ENCODE results near the gene G3BP2. TPM values are rescaled to one million over a fixed set of nuclear protein-coding genes. Genes with fewer than 3 reads are reported as not detected.
"Not testable (repeated sequence)": the region's sequence is repeated elsewhere in the genome, so short reads cannot be mapped to it uniquely, and the experiment has no call there.

G3BP2 gene
- total RNA-seq = 100 to 1,000 TPM; 185 to 197 TPM

- Mint-ChIP-seq H3K9me3 (no peaks in the 10 kb centered on the region), H3K36me3 (ENCODE audit: low read depth) (peaks cover 42% of the 10 kb centered on the region), H3K27ac (peak within 1 kb of the TSS; percentile 99), H3K4me3 (peak within 1 kb of the TSS; percentile 95), H3K27me3 (no peaks in the 10 kb centered on the region), H3K4me1 (ENCODE audit: low read depth) (peaks cover 32% of the 10 kb centered on the region)
- peak; percentile 93 for ATAC-seq
- TF ChIP-seq CTCF (IDR thresholded peaks at IDR 0.05) = no peak
- peak; percentile 99 for DNase-seq
- intact Hi-C loops (cut with micrococcal nuclease) = loop anchor here (1.0 to 2.0 kb wide), 2 partner anchors 18 to 159 kb away; partner anchors contain the start of genes RCHY1 and THAP6
- POLR2A ChIA-PET = interaction anchor here (0.7 to 7.6 kb wide), 11 partner anchors 8 to 158 kb away, joined by 3 to 50 read pairs (median 6); partner anchors contain the start of gene USO1
- CTCF ChIA-PET = interaction anchor here (0.8 to 2.4 kb wide), 7 partner anchors 9 to 50 kb away, joined by 3 to 14 read pairs (median 3); partner anchors contain the start of gene USO1
Measured at GRCh38 chr4:75673027-75673958, at the start of gene G3BP2. G3BP2 (minus strand) TSS chr4:75673411; CDS start chr4:75662025, 11,386 bp downstream.

GRCh38 chr4:75722417-75722816 is 49.2 kb upstream of the G3BP2 start:
- DNase-seq (no peak), ATAC-seq (no peak)
- ChIA-PET POLR2A (interaction anchor here (0.6 to 3.8 kb wide), 2 partner anchors 52 to 109 kb away, joined by 3 to 50 read pairs; partner anchors contain the start of gene G3BP2), CTCF (interaction anchor here (0.8 to 4.2 kb wide), 14 partner anchors 9 to 204 kb away, joined by 3 to 63 read pairs (median 10); partner anchors contain the start of genes CDKL2 and G3BP2)
- Mint-ChIP-seq H3K36me3 (ENCODE audit: low read depth) (peaks cover 11% of the 10 kb centered on the region), H3K27me3 (no peaks in the 10 kb centered on the region), H3K27ac (no peak overlapping the region), H3K4me1 (ENCODE audit: low read depth) (peaks cover 33% of the 10 kb centered on the region), H3K4me3 (no peak overlapping the region), H3K9me3 (no peaks in the 10 kb centered on the region)
- intact Hi-C loops (cut with micrococcal nuclease) = loop anchor here (5.0 kb wide), 1 partner anchor 65 kb away; no protein-coding TSS in a partner anchor
- no peak for TF ChIP-seq CTCF (IDR thresholded peaks at IDR 0.05)

- H3K9me3 Mint-ChIP-seq = no peaks in the 10 kb centered on the region
- DNase-seq (no peak), ATAC-seq (no peak)
- ChIA-PET POLR2A (no interaction called here), CTCF (no interaction called here)
- H3K27me3 Mint-ChIP-seq = no peaks in the 10 kb centered on the region
- H3K4me3 Mint-ChIP-seq = no peak overlapping the region
- H3K4me1 Mint-ChIP-seq (ENCODE audit: low read depth) = peaks cover 25% of the 10 kb centered on the region
- TF ChIP-seq CTCF (IDR thresholded peaks at IDR 0.05) = no peak
- intact Hi-C loops (cut with micrococcal nuclease) = no loop called here
- no peak overlapping the region for H3K27ac Mint-ChIP-seq
- peaks cover 2% of the 10 kb centered on the region for H3K36me3 Mint-ChIP-seq (ENCODE audit: low read depth)
Measured at GRCh38 chr4:75718529-75718928, 45.3 kb upstream of the G3BP2 start.

GRCh38 chr4:75717408-75717807 is 44.2 kb upstream of the G3BP2 start:
- Mint-ChIP-seq H3K27ac (no peak overlapping the region), H3K9me3 (no peaks in the 10 kb centered on the region), H3K4me3 (no peak overlapping the region), H3K27me3 (no peaks in the 10 kb centered on the region), H3K36me3 (ENCODE audit: low read depth) (peaks cover 2% of the 10 kb centered on the region), H3K4me1 (ENCODE audit: low read depth) (peaks cover 16% of the 10 kb centered on the region)
- no peak for TF ChIP-seq CTCF (IDR thresholded peaks at IDR 0.05)
- POLR2A ChIA-PET = no interaction called here
- no peak for DNase-seq
- intact Hi-C loops (cut with micrococcal nuclease) = no loop called here
- CTCF ChIA-PET = interaction anchor here (0.9 kb wide), 1 partner anchor 8 kb away, joined by 4 read pairs; no protein-coding TSS in a partner anchor
- ATAC-seq = no peak

- H3K27ac Mint-ChIP-seq; POLR2A ChIA-PET; DNase-seq; intact Hi-C loops (cut with micrococcal nuclease); ATAC-seq; H3K36me3 Mint-ChIP-seq (ENCODE audit: low read depth); H3K27me3 Mint-ChIP-seq; H3K4me3 Mint-ChIP-seq; H3K9me3 Mint-ChIP-seq: not testable (repeated sequence)
- peaks cover 10% of the 10 kb centered on the region for H3K4me1 Mint-ChIP-seq (ENCODE audit: low read depth)
- CTCF ChIA-PET = interaction anchor here (5.3 kb wide), 1 partner anchor 8 kb away, joined by 38 read pairs; the partner anchor contains the start of gene USO1
Measured at GRCh38 chr4:75716054-75716453, 42.8 kb upstream of the G3BP2 start.

Data from activated CD8-positive, alpha-beta T cell treated with anti-CD3 and anti-CD28 coated beads for 36 hours (primary cell).